Measurements from ENCODE around the gene MEF2C.

GRCh38 chr5:88682131-88682530, 200.9 kb downstream of the MEF2C start:
- no peak for TF ChIP-seq CTCF (IDR thresholded peaks at IDR 0.05; ENCODE audit: insufficient read depth, low read depth, low read length)
- TF ChIP-seq EZH2 (IDR thresholded peaks at IDR 0.05; ENCODE audit: insufficient read depth, low read length): no peak
